ENCODE measurements around the gene KIRREL1.

The KIRREL1 gene

GRCh38 chr1:158037008-158037865 is 43.8 kb downstream of the KIRREL1 start:
- no peak for DNase-seq

- no peak for DNase-seq
These were observed 44.5 kb downstream of the KIRREL1 start for GRCh38 chr1:158037866-158038359.

GRCh38 chr1:158038793-158039192 is 45.3 kb downstream of the KIRREL1 start:
- no peak for DNase-seq

- DNase-seq = no peak
These were observed 45.9 kb downstream of the KIRREL1 start for GRCh38 chr1:158039380-158039779.

GRCh38 chr1:158040323-158040722 is 46.9 kb downstream of the KIRREL1 start:
- DNase-seq = no peak

- DNase-seq = no peak
These were observed 49.8 kb downstream of the KIRREL1 start for GRCh38 chr1:158043232-158043631.

GRCh38 chr1:158045639-158046038 is 52.2 kb downstream of the KIRREL1 start:
- no peak for DNase-seq

- no peak for DNase-seq
These were observed 53.5 kb downstream of the KIRREL1 start for GRCh38 chr1:158046715-158047510.

- no peak for DNase-seq
These were observed 55.1 kb downstream of the KIRREL1 start for GRCh38 chr1:158048371-158049067.

GRCh38 chr1:158049853-158050252 is 56.4 kb downstream of the KIRREL1 start:
- DNase-seq = no peak

GRCh38 chr1:158053276-158053675 is 59.8 kb downstream of the KIRREL1 start:
- no peak for DNase-seq

GRCh38 chr1:158054721-158055120 is 61.3 kb downstream of the KIRREL1 start:
- DNase-seq = no peak

GRCh38 chr1:158055854-158056253 is 62.4 kb downstream of the KIRREL1 start:
- no peak for DNase-seq

GRCh38 chr1:158056498-158056897 is 63.1 kb downstream of the KIRREL1 start:
- no peak for DNase-seq

GRCh38 chr1:158058237-158058985 is 65.0 kb downstream of the KIRREL1 start:
- no peak for DNase-seq

GRCh38 chr1:158059984-158060383 is 66.5 kb downstream of the KIRREL1 start:
- no peak for DNase-seq

GRCh38 chr1:158062174-158062573 is 68.7 kb downstream of the KIRREL1 start:
- no peak for DNase-seq

- DNase-seq = no peak
These were observed 74.2 kb downstream of the KIRREL1 start for GRCh38 chr1:158067662-158068061.

- no peak for DNase-seq
These were observed 75.5 kb downstream of the KIRREL1 start for GRCh38 chr1:158068918-158069317.

- no peak for DNase-seq
These were observed 77.7 kb downstream of the KIRREL1 start for GRCh38 chr1:158071138-158071537.

GRCh38 chr1:158075078-158075477 is 81.6 kb downstream of the KIRREL1 start:
- no peak for DNase-seq

GRCh38 chr1:158076441-158076840 is 83.0 kb downstream of the KIRREL1 start:
- DNase-seq = no peak
